NB4 (cell line): ENCODE data around the gene ACTN1.

Experiments
- DNase-seq: peaks from one replicate; pipeline ENCODE4 v3.0.0; 2010; ENCODE audit warnings: low read depth
- H3K4me3 ChIP-seq: one replicate; pipeline ENCODE4 v1.5.1; 2011; ENCODE audit warnings: mild to moderate bottlenecking, low read depth, low read length, moderate library complexity
- CTCF ChIP-seq: IDR thresholded peaks from one replicate; pipeline ENCODE4 v1.5.1; 2012; ENCODE audit warnings: low read depth, low read length
- MAX ChIP-seq: IDR thresholded peaks from 2 replicates; pipeline ENCODE4 v1.6.1; 2011; ENCODE audit warnings: low read depth, low read length
- MYC ChIP-seq: IDR thresholded peaks from 2 replicates; pipeline ENCODE4 v1.6.1; 2011; ENCODE audit warnings: low read depth, low read length
- POLR2A ChIP-seq: IDR thresholded peaks from 2 replicates; pipeline ENCODE4 v1.6.1; 2011; ENCODE audit warnings: mild to moderate bottlenecking; ENCODE audit not compliant: insufficient read length; ENCODE audit errors: extremely low read depth

ACTN1 gene

GRCh38 chr14:68979722-68980451 is 785 bp upstream of the ACTN1 start:
- DNase-seq: peak; percentile 49

GRCh38 chr14:68978172-68978911 is 760 bp downstream of the ACTN1 start:
- peak; percentile 89 for DNase-seq
- TF ChIP-seq MYC (no peak; the same call in 1 of the 2 replicates), MAX (no peak; the same call in 1 of the 2 replicates), CTCF (no peak), POLR2A (no peak)
- H3K4me3 ChIP-seq: peak overlapping the region; percentile 79

More at GRCh38 chr14:68979722-68980451, 785 bp upstream of the ACTN1 start:
- peak overlapping the region; percentile 61 for H3K4me3 ChIP-seq
- TF ChIP-seq MYC (no peak), MAX (no peak), CTCF (no peak), POLR2A (no peak)

- H3K4me3 ChIP-seq: peak overlapping the region; percentile 63
- DNase-seq: peak; percentile 94
- peak; percentile 65 for TF ChIP-seq POLR2A
- TF ChIP-seq CTCF: no peak
- TF ChIP-seq MYC: peak; percentile 58
- TF ChIP-seq MAX: peak; percentile 53; the same call in 1 of the 2 replicates
Measured at GRCh38 chr14:68977718-68978171, 1.4 kb downstream of the ACTN1 start.

GRCh38 chr14:68977180-68977717 is 1.9 kb downstream of the ACTN1 start:
- DNase-seq: no peak
- peak overlapping the region; percentile 63 for H3K4me3 ChIP-seq
- TF ChIP-seq MAX (no peak), POLR2A (no peak), CTCF (no peak), MYC (no peak)

- peak; percentile 26 for DNase-seq
- H3K4me3 ChIP-seq: peak overlapping the region; percentile 63
- TF ChIP-seq MAX (no peak), MYC (no peak), CTCF (no peak), POLR2A (no peak)
Measured at GRCh38 chr14:68976160-68977067, 2.7 kb downstream of the ACTN1 start.
